HG02981 (cell line): Measurements from ENCODE around the gene BANF2.

ENCODE experiments used
- ATAC-seq: cut with Tn5 transposase; IDR thresholded peaks from one replicate; pipeline ENCODE4 v1.9.1; 2021; ENCODE audit warnings: mild to moderate bottlenecking, moderate library complexity; ENCODE audit not compliant: unreplicated experiment

BANF2 gene

DNA sequence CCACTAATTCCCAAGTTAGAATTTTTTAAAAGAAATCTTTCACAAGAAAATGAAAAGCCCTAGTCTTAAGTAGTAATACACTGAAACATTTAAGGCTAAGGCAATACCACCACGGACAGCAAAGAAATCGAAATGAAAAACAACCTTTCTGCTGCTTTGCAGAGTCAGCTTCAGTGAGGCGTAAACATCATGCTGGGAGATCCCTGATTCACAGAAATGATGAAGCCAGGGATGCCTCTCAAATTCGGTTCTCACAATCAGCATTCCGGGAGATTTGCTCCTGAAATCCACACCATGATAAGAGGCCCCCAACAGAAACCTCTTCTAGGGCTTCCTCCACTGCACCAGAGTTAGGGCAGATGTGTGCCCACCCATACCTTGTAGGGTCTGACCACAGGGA, 36.3 kb upstream of the BANF2 start:
- no peak for ATAC-seq

DNA sequence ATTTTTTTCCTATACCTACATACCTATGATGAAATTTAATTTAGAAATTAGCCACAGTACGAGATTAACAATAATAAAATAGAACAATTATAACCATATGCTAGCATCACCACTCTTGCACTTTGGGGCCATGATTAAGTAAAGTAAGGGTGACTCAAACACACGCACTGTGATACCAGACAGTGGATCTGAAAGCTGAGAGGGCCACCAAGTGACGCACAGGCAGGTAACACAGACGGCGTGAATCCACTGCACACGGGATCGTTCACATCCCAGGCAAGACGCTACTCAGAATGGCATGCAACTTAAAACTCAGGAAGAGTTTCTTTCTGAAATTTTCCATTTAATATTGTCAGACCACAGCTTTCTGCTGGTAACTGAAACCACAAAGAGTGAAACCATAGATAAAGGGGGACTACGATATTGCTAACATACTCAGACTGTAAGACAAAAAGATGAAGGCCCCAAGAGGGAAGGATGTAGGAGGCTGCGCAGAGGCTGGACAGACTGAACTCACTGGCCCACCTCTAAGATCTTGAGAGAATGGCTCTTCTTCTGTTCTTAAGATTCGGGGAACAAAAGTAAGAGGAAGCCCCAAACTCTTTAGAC, 35.6 kb upstream of the BANF2 start:
- ATAC-seq: no peak

DNA sequence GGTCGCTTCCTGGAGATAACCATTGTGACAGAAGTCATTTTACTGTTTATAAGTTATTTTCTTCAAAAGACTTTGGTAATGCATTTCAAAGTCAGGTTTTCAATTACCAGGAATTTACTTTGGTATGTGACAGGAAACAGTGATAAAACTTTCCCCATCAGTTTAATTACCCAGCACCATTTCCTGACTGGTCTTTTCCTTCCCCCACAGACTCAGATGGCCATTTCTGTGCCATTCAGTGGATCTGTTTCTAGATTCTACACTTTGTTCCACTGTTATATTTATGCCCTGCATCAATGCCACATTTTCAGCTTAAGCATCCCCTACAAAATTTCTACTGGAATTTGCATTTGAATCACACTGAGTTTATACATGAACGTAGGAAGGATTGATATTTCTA, 34.0 kb upstream of the BANF2 start:
- ATAC-seq: no peak

DNA sequence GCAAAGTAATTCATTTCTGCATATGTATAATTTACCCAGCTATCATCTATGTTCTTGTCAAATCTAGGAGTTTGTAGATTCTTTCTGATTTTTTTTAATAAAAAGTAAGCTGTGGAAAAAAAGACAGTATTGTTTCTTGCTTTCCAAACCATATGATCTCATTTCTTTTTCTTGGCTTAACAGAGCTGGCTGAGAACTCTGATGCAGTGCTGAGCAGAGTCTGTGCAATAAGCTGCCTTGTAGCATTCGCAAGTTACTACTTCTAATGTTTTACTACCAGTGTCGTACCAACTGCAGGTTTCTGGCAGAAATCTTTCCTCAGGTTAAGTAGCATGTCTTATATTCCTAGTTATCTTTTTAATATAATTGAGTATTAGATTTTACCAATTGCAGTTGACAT, 33.3 kb upstream of the BANF2 start:
- no peak for ATAC-seq

DNA sequence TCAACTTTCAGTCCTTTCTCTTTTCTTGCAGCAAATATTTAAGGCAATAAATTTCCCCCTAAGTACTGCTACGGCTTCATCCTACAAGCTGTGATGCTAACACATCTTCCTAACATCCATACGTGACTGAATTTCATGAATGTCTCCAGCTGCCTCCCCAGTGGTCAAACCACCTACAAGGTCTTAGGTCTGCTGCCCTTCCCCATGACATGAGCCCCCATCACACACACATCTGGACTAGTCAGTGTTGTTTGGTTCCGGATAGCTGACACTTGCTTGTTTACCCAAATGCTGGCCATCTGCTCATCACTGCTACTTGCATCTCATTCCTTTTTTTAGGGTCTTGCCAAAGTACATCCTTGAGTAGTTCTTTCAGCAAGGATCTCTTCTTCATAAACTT, 32.3 kb upstream of the BANF2 start:
- no peak for ATAC-seq

DNA sequence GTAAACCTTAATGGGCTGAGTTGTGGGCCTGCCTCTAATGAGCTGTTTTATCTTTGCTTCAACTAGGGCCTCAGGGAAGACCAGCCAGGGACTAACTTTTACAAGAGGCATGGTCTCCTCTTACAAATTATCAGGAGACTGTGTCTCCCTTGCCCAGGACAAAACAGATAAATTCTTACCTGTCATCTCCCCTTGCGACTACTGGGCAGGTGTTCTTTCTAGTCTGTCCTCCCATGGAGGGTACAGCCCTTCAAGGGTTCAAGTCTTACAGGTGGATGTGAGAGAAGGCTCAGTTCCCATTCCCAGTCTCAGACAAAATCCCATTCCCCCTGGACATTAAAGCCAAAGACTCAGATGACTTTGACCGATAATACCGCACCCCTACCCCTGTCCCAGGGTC, 31.3 kb upstream of the BANF2 start:
- ATAC-seq: no peak

DNA sequence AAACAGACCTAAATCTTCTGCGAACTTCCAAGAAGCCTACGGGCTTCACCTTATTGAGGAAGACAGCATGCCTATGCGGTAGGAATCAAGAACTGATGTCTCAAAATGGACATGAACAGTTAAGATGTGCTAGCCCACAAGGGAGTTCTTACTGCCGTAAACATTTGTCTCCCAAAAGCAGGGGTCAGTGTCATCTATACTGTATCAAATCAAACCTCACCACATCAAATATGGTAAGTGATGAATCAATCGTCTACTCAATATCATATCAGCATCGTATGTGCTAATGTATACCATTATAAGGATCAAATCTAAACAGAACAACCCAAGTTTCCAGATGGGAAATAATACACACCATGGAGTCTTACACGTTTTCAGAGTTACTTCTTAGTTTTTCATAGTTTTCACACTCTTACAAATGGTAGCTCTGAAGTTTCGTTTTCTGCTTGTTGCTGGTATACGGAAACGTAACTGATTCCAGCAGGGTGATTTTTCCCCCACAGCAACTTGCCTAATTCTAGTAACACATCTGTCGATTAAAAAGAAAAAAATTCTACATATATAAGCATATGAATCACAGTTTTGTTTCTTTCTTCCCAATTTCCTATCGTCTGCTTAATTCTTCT, 30.3 kb upstream of the BANF2 start:
- no peak for ATAC-seq

DNA sequence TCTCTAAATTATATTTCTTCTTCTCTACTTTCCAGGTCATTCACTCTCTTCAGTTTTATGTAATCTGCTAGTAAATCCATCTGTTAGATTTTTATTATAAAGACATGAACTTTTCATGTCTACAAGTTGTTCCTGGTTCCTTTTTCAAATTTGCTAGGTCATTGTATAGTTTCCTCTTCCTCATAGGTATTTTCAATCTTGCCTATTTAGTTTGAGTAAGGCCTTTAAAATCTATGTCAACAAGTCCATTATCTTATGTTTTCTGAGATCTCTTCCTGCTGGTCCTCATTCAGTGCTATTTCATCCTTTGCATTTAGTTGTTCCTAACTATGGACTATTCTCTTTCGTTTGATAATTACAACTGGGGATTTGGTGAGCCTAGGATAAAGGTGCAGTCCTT, 28.8 kb upstream of the BANF2 start:
- ATAC-seq: no peak

DNA sequence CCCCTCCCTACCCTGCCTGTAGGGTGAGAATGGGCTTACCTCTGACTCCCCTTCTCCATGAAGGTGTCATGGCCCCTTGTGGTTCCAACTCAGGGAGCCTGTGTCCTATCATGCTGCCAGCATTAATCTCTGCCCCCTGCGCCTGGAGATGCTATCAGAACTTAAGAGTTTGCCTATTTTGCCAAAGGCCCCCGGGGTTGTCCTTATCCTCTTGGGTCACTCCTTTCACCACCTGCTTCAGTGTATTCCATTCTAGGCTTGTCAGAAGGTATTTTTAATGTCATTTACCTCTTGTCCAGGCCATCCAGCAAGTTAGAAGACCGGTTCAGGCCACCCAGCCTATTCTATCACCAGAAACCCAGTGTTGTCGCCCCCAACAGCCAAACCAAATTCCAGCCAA, 28.2 kb upstream of the BANF2 start:
- no peak for ATAC-seq

DNA sequence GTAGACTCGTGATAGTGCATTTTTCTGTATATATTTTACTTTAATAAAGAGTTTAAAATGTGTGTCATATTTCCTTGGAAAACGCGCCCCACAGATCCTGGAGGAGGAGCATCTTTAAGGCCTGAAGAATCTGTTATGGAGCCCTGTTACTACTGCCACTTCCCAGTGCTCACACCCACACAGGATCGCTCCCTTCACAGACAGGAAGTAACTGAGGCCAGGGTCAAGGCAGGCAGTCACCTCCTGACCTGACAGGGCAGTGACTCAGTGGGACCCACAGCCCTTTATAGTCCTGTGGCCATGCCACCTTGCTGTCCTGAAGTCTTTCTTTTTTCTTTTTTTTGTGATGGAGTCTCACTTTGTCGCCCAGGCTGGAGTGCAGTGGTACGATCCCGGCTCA, 26.7 kb upstream of the BANF2 start:
- no peak for ATAC-seq

DNA sequence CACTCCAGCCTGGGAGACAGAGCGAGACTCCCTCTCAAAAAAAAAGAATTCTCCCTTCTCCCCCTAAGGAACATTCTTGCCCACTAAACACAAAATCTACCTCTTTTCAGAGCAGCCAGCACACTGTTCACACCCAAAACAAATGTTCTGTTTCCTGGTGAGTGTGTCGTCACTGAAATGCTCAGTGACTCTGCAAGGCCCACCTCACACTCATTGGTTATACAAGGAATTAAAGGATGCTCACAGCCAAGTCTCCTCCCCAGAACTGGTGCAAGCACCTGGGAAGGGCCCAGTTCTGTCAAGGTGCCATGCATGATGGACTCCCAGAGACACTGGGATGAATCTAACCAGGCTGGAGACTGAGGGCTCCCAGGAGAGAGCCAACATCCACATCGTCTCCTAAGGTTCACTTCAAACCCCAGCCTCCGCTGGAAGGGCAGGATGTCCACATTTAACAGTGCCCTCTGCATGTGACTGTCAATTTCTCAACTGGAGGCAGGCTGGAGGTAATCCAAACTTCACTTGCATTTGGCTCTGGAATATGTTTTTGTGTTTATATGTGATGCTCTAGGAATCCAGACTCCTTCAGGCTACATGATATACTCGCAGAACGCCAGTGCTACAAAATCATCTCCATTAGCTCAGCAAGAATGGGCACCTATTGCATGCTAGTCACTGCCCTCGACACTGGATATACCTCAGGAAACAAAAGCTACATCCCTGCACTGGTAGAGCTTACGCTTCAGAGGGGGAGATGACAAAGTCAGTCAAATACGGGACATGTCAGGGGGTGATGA, 24.8 kb upstream of the BANF2 start:
- ATAC-seq: no peak

DNA sequence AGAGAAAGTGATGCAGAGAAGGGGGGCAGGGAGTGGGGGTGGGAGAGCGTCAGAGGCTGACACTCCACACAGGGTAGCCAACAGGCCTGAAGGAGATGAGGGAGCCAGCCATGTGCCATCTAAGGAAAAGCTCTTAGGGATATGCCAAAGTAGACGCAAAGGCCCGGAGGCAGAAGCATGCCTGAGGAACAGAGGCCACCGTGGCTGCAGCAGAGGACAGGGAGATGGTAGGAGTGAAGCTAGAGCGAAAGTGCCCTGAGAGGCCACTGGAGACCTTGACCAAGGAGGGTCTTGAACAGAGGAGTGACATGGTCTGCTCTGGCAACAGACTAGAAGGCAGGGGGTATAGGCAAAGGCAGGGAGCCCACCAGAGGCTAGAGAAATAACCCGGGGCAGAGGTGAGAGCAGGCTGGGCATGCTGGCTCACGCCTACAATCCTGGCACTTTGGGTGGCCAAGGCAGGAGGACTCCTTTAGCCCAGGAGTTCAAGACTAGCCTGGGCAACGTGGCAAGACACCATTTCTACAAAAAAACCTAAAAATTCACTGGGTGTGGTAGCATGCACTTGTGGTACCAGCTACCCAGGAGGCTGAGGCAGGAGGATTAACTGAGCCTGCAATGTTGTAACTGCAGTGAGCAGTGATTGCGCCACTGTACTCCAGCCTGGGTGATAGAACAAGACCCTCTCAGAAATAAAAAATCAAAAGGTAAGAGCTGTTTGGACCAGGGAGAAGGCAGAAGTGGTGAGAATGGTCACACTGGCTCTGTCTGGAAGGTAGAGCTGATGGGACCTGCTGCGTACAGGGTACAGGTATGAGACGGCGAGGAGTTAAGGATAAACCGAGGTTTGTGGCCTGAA, 24.0 kb upstream of the BANF2 start:
- no peak for ATAC-seq

DNA sequence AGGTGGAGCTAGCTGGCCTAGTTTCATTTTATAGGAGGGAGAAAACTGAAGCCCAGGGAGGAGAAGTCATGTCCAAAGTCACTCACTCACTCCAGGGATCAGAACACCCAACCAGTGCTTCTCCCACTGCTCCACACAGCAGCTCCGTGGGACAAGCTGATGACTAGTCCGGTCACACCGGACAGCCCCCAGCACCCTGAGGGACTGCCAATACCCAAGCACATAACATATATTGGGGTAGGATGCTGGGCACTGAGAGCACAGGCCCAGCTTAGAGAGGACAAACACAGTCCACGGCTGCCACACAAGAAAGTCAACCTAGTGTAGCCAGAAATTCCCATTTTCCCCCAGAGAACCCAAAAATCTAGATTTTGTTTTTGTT, 23.4 kb upstream of the BANF2 start:
- no peak for ATAC-seq

DNA sequence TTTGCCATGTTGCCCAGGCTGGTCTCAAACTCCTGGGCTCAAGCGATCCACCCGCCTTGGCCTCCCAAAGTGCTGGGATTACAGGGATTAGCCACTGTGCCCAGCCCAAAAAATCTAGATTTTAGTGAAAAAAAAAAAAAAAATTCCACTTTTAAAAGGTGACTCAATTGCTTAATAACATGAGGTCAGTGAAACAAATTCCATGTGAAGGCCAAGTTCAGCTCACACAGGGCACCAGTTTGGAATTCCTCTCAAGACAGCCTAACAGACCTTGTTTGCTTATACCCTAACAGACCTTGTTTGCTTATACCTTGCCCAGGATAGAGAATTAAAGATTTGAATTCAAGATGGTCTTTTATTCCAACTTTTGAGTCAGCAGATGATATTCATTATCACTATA, 22.8 kb upstream of the BANF2 start:
- ATAC-seq: no peak

DNA sequence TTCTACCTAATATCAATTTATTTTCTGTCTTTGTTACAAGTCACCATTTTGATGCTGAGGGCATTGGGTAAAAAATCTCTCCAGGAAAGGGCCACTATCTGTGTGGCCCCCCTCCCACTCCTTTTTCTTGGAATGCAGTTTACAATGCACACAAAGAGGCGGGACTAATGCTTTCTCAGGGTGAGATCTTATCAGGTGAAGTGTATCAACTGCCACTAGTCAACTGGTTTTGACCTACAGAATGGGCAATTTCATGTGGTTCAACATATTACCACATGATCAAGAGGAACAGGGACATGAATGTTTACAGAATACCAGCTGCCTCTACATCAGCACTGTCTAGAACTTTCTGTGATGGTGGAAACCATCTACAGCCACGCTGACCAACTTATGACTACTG, 21.5 kb upstream of the BANF2 start:
- no peak for ATAC-seq

DNA sequence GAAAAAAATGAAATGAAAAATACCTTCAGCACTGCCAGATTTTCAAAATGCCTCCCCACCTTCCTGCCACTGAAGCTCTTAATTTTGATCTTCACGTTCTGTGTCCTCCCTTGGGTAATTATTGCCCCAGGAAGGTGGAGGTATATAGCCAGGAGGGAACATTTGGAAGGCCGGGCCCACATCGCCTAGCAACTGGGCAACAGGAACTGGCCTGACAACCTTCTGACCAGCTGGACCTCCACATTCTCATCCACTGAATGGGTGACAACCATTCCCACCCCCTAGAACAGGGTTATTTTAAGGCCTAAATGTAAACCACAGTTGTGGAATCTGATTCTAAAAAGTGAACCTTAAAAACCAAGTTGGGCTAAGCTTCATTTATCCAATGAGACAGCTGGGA, 20.9 kb upstream of the BANF2 start:
- ATAC-seq: no peak

DNA sequence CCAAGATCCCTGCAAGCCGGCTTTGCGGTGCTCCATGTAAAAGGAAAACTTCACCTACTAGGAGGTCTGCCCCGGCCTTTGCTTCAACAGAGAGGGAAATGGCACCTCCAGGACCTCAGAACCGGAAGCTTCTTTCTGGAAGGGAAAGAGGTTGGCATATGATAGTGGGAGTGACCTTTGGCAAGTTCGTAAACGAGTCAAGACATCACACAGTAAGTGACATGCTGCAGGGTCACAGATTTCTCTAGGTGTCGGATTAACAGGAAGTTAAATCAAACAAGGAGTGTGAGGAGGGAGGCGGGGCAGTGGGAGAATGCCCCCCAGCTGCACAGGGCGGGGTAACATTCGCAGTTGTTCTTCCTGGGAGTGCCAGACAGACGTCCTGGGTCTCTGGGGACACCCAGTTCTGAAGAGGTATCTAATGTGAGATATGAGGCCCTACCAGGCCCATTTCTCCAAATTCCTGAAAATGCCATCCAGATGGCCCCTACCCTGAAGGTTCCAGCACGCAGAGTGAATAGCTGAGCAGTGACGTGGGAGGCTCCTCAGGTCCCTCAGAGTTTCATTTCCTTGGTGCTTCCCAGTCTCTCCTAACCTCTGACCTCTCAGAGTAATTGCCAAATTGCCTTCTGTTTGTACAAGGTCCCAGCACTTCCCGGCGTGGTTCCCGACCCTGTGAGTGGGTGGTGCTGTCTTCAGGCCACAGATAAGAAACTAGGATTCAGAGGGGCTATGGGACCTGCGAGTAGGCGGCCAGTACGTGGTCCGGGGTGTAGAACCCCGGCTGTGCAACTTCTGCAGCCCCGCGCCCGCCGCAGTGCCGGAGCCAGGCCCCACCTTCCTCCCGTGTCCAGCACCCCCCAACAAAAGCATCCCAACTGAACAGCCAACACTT, 19.6 kb upstream of the BANF2 start:
- ATAC-seq: no peak

DNA sequence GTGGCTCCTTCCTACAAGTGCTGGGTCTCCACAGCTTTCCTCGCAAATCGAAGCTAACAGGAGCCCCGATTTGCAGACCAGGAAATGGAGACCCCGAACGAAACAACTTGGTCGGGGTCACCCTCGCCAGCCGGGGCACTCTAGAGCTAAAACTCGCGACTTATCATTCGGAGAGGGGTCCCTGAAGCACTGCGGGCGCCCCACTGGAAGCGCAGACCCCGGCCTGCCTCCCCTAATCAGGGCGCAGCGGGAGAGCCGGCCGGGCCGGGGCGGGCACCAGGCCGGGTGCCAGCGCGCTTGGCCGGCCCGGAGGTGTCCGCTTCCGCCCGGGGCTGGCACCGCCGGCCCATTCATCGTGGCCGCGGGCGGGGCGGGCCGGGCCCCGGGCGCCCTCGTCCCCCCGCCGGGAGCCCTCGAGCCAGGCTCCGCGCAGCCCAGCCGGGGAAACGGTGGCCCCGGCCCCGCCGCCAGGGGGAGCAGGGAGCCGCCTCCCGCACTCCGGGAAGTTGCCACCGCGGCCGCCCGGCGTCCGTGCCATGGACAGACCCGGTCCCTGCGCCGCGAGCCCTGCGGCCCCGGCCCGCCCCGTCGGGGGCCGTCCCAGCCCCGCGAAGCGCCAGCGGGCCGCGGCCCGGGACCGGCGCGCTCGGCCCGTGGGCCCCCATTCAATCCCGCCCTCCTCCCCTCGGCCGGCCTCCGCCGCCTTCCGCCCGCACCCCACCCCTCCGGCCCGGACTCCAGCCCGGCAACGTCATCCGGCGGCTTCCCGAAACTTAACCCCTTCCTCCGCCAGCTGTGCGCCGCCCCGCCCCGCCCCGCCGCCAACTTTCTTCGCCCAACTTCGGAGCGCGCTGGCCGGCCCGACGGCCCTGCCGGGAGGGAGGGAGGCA, 18.7 kb upstream of the BANF2 start:
- ATAC-seq: peak; percentile 33

DNA sequence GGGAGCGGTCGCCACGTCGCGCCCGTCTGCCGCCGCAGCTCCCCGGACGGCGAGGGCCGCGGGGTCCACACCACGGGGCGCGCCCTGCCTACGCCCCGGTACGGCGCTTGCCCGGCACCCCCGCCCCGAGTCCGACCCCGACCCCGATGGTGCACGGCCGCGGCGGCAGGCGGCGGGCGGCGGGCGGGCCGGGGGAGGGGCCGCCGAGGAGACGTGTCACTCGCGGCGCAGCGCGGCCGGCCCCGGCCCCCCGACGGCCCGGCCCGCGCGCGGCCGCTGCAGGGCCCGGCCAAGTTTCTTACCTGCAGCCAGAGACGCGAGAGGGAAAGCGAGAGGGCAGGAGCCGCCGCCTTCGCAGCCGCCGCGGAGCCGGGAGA, 18.1 kb upstream of the BANF2 start:
- peak; percentile 6 for ATAC-seq
